Germinal center (tissue), 1 donor: ENCODE results near the gene MMP15.
"Not testable (repeated sequence)": the region's sequence is repeated elsewhere in the genome, so short reads cannot be mapped to it uniquely, and the experiment has no call there.

Experiments
- DNase-seq: peaks from one replicate; pipeline ENCODE4 v3.0.0; 2012; ENCODE audit warnings: mixed read lengths, low spot score

MMP15 gene

DNA sequence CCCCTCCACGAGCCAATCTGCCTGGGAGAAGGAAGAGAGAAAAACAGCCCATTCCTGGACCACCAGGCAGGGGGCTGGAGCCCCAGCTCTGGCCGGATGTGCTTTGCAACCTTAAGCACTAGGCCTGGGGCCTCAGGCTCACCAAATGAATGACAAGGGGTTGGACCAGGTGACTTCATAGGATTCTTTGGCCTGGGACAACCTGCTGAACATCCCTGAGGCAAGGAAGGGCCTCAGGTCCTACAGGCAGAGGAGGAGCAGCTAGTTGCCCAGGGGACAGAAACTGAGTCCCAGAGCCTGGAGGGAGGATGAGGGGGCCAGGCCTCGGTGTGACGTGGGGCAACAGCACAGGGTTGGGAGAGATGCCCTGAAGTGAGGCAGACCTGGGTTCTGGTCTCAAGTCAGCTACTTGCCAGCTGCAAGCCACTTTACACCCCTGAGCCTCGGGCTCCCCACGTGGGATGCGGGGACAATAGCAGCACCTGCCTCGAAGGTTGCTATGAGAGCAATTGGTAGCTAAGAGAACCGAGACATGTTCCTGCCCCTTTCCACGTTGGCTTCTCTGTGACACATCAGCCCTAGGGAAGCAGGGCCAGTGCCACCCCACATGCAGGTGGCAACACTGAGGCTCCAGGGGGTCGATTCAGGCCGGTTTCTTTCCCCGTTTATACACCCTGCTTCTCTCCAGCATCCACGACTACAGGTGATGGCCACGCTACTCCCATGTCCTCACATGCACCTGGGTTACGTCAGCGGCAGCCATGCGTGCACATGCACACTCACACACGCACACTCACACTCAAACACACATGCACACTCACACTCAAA lies 61.0 kb downstream of the MMP15 start:
- no peak for DNase-seq

DNA sequence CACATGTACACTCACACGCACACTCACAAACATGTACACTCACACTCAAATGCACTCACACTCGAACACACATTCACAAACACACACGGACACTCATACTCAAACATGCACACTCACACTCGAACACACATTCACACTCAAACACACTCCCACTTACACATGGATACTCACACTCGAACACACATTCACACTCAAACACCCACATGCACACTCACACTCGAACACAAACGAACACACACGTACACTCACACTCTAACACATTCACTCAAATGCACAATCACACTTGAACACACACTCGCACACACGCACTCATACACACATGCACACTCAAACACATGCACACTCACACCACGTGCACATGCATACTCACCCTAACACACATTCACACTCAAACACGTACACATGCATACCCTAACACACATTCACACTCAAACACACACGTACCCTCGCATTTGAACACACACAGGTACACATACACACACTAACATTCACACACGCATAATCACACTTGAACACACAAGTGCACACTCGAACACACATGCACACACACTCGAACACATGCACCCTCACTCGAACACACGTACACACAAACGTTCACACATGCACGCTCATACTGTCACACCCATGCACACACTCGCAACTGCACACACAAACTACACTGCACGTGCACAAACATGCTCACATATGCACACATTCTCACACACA lies 61.8 kb downstream of the MMP15 start:
- DNase-seq, result no peak

DNA sequence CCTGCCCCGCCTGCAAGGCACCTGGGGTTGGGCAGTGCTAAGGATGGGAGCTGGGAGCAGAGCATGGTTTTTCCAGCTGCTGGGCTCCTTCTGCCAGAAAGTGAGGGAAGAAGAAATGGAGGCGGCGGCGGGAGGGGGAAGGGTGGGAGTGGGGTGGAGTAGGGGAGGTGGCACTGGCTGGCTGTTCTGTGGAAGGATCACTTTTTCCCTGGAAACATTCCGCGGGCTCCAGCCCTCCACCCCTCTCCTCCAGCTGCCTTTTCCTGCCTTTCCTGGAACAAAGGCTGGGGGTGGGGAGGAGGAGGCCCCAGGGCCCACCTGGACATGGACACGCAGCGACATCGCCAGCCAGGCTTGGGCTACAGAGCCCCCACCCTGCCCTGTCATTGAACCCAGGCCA lies 62.5 kb downstream of the MMP15 start:
- DNase-seq, result no peak

GRCh38 chr16:58090396-58090795 lies 64.8 kb downstream of the MMP15 start:
- DNase-seq, result not testable (repeated sequence)

DNA sequence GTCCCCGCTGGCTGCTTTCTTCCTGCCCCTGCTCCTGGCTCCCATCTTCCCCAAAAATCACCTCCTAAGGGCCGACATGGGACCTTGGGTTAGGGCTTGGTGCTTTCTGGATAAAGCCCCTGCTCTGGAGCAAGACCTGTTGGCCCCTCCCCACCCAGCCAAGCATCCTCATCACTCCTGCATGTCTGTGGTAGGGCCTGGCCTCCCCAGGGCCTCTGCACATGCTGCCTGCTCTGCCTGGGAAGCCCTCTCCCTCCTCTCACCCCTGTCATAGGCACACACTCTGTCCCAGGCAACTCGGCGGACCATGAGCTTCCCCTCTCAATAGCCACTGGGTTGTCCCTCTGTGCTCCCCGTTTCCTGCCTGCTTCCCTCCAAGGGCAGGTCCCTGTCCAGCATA lies 68.5 kb downstream of the MMP15 start:
- DNase-seq, result no peak

- DNase-seq, result no peak
Measured at GRCh38 chr16:58094791-58095574, 69.4 kb downstream of the MMP15 start.

DNA sequence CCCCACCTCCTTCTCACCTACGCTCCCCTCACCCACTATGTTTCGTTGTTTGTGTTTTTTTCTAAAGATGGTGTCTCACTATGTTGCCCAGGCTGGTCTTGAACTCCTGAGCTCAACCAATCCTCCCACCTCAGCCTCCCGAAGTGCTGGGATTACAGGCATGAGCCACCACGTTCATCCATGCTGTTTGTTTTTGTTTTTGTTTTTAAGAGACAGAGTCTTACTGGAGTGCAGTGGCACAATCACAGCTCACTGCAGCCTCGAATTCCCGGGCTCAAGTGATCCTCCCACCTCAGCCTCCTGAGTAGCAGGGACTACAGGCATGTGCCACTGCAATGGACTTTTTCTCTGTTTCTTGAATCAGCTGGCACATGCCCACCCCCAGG lies 70.0 kb downstream of the MMP15 start:
- DNase-seq, result not testable (repeated sequence)

GRCh38 chr16:58096249-58096648 lies 70.7 kb downstream of the MMP15 start:
- DNase-seq, result no peak
